Keratinocyte (primary cell): Measurements from ENCODE around the gene CACNA1C.

ENCODE experiments used
- EZH2 ChIP-seq: IDR thresholded peaks from one replicate; pipeline ENCODE4 v1.6.1; 2012; ENCODE audit warnings: inconsistent platforms, mild to moderate bottlenecking, low read length, moderate library complexity
- TF ChIP-seq, protein P1 (sequence below), 3 experiments: IDR thresholded peaks in 1 of 3; conservative IDR thresholded peaks in 1 of 3; optimal IDR thresholded peaks in 1 of 3; 2 replicates in 2 of 3; 3 replicates in 1 of 3; pipeline versions ENCODE3 to v1.5.1; 2011; ENCODE audit warnings: low read length in 3 of 3, mild to moderate bottlenecking in 3 of 3, moderate library complexity in 2 of 3, control low read depth in 1 of 3, inconsistent platforms in 1 of 3; ENCODE audit not compliant: insufficient read depth in 2 of 3; ENCODE audit errors: extremely low read depth in 1 of 3

- TF ChIP-seq, protein P1, sequence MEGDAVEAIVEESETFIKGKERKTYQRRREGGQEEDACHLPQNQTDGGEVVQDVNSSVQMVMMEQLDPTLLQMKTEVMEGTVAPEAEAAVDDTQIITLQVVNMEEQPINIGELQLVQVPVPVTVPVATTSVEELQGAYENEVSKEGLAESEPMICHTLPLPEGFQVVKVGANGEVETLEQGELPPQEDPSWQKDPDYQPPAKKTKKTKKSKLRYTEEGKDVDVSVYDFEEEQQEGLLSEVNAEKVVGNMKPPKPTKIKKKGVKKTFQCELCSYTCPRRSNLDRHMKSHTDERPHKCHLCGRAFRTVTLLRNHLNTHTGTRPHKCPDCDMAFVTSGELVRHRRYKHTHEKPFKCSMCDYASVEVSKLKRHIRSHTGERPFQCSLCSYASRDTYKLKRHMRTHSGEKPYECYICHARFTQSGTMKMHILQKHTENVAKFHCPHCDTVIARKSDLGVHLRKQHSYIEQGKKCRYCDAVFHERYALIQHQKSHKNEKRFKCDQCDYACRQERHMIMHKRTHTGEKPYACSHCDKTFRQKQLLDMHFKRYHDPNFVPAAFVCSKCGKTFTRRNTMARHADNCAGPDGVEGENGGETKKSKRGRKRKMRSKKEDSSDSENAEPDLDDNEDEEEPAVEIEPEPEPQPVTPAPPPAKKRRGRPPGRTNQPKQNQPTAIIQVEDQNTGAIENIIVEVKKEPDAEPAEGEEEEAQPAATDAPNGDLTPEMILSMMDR (optimal IDR thresholded peaks at IDR 0.05 in 1 of 3, IDR thresholded peaks at IDR 0.05 in 1 of 3, conservative IDR thresholded peaks at IDR 0.05 in 1 of 3; ENCODE audit: extremely low read depth in 1 of 3, insufficient read depth in 2 of 3, low read length in 3 of 3), result no peak
- no peak for TF ChIP-seq EZH2
Measured at GRCh38 chr12:2264651-2265232, 212.0 kb downstream of the CACNA1C start.
